ENCODE measurements around the gene NHLRC4.

The NHLRC4 gene

GRCh38 chr16:554640-555365 is 12.0 kb upstream of the NHLRC4 start:
- DNase-seq: no peak

DNA sequence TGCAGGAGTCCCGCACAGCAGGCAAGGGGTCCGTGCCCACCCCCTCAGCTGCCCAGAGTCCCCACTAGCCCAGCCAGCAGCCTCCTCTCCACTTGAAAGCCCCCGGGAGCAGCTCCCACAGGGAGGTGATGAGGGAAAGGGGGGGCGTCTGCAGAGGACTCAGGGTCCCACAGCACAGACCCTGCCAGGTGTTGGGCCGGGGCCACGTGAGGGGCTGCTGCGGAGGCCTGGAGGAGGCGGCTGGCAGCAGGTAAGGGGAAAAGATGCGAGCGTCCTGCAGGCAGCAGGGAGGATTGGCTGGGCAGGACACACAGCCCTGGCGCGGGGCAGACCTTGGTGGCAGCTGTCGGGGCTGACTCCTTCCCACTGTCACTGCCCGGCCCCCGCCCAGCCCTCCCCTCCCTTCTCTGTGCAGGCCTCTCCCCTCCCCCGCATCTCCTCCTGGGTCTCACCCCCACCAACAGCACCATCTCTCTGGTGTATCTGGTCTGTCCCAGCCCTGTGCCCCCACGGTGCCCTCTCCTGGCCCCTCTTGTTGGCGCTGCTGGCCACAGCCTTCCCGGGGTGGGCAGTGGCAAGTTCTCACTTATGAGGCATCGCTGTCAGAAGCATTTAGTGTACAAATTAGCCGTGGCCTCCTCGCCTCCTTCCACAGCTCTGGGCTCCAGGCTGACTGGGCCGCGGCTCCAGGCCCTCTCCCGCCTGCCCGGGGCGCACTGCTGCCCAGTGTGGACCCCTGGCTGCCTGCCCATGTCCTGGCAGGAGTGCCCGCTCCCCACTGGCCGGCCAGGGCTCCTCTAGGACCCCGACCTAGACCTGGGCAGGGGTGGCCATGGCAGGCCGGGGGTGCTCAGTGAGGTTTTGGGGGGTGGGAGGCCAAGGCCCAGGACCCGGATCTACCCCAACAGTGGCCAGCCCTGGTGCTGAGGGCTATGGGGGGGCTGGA is 11.0 kb upstream of the NHLRC4 start:
- no peak for DNase-seq

DNA sequence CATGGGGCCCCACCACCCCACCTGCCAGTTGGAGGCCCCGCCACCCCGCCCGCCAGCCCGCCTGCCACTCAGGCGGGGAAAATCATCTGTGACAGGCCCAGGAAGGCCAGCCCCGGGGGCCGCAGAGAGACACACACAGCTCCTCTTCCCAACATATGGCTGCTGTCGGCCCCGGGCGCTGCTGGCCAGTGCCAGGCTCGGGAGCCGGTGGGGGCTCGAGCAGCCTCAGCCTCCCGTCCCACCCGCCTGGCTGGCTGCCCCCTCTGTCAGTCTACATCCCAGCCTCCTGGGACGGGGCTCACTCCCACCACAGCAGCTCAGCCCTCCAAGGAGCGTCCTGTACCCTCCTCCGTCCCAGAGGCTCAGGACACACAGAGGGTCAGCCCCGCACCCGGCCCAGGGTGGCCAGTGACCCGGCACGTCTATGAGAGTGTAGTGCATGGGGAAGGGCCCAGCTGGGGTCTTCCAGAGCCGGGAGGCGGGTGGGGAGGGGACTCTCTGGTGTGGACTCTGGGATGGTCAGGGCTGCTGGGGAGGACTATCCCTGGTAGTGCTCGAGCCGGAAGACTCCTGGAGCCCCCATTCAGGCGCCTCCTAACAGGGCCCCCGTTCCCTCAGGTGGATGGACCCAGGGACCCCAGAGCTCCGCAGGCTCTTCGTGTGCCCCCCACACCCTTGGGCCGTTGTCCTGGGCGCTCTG is 10.2 kb upstream of the NHLRC4 start:
- no peak for DNase-seq

DNA sequence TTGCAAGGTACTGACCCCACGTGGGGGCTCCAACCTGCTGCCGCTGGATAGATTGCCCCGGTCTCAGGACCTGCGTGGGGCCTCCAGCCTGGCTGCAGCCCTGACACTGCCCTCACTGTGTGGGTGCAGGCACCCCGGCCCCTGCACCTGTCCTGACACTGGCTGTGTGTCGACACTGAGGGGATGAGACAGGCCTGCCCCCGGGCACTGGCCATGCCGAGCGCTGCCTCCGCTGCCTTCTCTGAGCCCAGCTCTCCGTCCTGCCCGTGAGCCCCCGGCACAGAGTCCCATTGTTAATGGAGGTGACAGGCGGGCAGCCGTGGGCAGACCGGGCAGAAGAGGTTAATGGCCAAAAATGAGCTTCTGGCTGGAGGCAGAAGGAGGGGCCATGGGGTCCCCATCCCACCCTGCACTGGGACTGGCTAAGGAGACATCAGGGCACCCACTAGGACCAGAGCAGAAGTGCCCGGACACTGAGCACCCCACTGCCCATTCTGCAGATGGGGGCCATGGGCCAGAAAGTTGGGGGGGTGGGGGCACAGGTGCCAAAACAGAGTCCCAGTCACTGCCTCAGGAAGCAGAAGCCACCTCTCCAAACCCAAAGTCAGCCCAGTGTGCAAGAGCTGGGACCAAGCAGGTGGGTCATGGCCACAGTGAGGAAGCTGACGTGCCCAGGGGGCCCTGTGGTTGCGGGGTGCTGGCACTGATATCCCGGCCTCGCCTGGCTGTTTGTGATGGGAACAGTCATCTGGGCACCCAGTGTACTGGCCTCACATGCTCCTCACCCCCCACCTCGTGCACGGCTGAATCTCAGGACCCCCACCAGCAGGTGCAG is 9.1 kb upstream of the NHLRC4 start:
- no peak for DNase-seq

- DNase-seq: no peak
These were observed 8.3 kb upstream of the NHLRC4 start for GRCh38 chr16:558298-559020.

- DNase-seq: no peak
These were observed 7.8 kb upstream of the NHLRC4 start for GRCh38 chr16:559021-559380.

DNA sequence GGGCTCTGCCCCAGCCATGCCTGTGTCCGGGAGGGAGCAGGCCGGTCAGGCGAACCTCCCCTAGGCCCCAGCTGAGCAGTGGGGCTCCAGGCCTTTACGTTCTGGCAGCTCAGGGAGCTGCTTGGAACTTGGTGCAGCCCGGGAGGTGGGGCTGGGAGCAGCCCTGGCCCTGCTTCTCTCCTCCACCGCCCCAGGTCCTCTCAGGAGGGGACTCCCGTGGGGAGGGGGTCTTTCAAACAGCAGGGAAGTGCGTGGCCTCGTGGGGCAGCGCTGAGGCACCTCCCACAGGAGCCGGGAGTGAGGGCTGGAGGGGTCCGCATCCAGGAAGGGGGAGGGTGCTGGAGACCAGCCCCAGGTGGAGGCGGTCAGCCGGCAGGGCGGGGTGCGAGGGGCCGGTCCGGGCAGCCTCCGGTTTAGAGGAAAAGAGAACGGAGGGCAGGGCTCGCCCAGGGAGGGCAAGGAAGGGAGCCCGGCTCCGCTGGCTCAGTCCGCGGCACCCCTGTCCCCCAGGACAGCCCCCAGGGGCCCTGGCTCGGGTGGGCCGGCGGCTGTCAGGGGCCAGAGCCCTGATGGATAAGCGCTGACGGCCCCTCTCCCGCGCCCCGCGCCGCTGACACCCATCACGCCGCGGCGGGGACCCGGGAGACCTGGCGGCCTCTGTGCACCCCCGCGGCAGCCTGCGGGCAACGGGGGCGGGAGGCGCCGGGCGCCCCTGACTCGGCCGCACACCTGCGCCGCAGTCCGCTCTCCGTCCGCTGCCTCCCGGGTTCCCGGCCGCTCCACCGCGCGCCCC is 7.2 kb upstream of the NHLRC4 start:
- DNase-seq: no peak

GRCh38 chr16:560204-560700 is 6.6 kb upstream of the NHLRC4 start, which contains the start of gene PRR35:
Gene PRR35 (plus strand): TSS chr16:560394. CDS start chr16:563295, 2,901 bp downstream.
- DNase-seq: no peak

GRCh38 chr16:560701-561412 is 5.9 kb upstream of the NHLRC4 start:
- DNase-seq: no peak

GRCh38 chr16:561413-561794 is 5.4 kb upstream of the NHLRC4 start:
- no peak for DNase-seq

- no peak for DNase-seq
These were observed 4.6 kb upstream of the NHLRC4 start for GRCh38 chr16:561957-562938.

DNA sequence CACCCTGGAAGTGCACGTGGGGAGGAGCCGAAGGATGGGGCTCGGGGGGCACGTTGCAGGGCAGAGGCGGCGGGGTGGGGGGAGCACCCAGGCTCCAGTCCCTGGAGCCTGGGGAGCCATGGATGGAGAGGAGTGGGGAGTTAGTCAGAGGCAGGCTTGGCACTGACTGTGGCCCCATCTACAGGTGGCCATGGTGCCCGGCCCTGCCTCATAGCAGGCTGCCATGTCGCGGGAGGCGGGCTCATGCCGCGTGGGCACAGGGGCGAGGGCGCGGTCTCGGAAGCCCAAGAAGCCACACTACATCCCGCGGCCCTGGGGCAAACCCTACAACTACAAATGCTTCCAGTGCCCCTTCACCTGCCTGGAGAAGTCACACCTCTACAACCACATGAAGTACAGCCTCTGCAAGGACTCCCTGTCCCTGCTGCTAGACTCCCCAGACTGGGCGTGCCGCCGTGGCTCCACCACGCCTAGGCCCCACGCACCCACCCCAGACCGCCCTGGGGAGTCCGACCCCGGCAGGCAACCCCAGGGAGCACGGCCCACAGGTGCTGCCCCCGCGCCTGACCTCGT is 3.6 kb upstream of the NHLRC4 start:
- no peak for DNase-seq

GRCh38 chr16:564690-565418 is 2.0 kb upstream of the NHLRC4 start:
- DNase-seq: no peak

DNA sequence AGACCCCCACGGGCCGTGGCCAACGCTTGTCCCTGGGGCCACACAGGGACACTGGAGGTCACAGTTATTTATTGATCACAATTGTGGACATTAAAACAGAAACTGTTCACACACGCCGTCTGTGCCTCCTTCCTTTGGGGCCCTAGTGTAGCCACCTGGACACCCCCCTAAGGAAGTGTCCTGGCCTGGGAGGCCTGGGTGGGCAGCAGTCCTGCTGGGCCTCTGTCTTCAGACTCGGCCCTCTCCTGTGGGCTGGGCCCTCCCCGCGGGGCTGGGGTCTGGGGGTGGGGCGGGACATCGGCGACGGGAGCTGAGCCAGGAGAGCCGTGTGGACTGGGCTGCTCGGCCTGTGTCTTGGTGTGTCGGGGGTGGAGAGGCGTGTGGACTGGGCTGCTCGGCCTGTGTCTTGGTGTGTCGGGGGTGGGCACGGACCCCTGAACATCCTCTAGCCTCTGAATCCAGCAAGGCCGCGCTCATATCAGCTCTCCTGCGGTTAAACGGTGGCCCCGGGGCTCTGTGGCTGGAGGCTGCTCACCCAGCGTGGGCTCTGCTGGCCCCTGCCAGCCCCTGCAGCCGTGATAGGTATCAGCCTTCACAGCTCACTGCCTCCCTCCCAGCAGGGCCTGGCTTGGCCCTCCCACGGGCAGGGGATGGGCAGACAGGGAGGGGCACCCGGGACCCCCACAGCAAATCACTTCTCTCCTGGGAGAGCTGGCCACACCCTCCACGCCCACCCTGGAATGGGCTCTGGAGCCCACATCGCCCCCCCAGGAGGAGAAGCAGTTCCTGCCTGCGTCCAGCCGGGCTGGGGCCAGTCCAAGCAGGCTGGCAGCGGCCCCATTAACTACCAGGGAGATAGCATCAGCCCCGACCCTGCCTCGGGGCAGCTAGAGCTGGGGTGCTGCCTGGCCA is 1.1 kb upstream of the NHLRC4 start:
- DNase-seq: no peak

GRCh38 chr16:567373-568256 is 810 bp downstream of the NHLRC4 start:
- DNase-seq: no peak

Data from CD4-positive, alpha-beta T cell treated with Interleukin-10 for 1 hour (primary cell).